Esophagus mucosa (tissue), 1 donor: ENCODE results near the gene ALPK1. TPM values are rescaled to one million over a fixed set of nuclear protein-coding genes. Genes with fewer than 3 reads are reported as not detected.
"Not testable (repeated sequence)": the region's sequence is repeated elsewhere in the genome, so short reads cannot be mapped to it uniquely, and the experiment has no call there.

ENCODE experiments used
- ATAC-seq: fragments of 200-7000 bp; cut with Tn5 transposase; one replicate; pipeline ENCODE4 v1.9.1; 2020
- total RNA-seq: library from RNA; stranded (reverse); gene quantifications from one replicate; pipeline ENCODE4 v1.2.4, GENCODE V29; 2023
- donor health status: DM: yes; HTN: yes; CAD: no.

ALPK1 gene
- total RNA-seq, 1 donor from 2014 or later: 14.5 TPM

DNA sequence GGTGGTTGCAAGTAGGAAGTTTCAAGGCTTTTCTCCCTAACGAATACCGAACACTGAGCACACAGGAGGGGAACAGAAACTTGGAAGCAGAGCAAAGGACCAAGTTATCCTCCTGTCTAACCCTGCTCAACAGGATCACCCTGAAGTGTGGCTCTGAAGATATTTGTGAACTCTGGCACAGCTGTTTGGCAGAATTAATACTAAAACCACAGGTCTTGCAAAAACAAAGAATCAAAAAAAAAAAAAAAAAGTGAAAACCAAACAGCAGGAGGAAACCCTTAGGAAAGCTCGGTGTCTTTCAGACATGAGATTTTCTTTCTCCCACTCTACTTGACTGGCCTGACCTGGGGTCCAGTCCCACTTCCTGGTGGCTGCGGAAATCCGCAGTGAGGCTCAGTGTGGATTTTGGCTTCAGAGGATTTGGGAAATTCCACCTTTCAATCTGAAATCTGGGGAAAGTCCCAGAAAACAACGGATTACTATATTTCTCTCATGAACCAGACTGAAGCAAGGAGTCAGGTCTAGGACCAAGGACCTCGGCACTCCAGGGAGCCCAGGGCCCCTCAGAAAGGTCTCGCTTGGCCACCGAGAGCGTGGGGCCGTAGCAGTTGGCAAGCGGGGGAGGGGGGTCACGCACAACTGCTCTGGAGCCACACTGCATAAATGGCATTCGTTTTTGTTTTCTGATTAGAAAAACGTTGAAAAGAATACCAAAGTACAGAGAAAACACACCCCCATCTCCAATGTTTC lies 12.3 kb upstream of the ALPK1 start:
- peak; percentile 68 for ATAC-seq

DNA sequence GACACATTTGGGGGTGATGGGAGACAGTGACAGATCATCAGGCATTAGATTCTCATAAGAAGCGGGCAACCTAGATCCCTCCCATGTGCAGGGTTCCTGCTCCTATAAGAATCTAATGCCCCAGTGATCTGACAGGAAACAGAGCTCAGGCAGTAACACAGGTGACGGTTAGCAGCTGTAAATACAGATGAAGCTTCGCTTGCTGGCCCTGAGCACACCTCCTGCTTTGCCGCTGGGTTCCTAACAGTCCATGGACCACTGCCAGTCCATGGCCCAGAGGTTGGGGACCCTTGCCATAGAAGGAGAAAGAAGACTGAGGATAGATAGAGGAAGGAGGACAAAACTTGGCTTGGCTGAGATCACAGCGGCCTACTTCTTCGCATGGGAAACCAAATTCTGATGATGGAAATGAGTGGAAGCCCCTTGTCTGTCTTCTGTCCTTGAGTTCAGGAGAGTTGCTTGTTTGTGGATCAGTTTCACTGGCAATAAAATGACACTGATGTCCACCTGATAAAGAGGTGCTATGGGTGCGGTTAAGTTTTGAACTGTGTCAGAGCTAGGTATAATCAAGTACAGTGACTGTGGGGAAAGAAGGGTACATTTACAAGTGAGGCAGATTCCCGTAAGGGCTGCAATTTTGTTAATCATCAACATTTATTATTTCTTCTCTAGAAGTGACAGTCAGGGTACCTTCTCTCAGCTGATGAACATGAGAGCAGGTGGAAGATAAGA lies 9.7 kb upstream of the ALPK1 start:
- ATAC-seq: no peak

DNA sequence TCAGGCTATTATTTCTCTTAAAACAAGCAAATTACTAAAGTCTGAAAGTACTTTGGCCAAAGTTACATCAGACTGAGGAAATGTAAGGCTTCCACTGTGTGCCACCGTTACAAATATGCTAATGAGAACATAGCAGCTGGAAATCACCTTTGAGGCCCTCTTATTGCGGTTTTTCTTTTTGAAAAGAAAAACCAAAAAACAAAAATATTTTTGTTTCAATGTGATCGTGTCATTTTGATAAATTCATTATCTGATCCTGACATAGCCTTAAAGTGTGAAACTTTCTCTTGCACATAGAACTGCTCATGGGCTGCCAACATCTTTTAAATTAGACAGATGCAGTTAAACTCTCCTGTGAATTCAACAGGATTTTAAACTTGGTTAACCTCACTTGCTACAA lies 8.7 kb upstream of the ALPK1 start:
- ATAC-seq: no peak

DNA sequence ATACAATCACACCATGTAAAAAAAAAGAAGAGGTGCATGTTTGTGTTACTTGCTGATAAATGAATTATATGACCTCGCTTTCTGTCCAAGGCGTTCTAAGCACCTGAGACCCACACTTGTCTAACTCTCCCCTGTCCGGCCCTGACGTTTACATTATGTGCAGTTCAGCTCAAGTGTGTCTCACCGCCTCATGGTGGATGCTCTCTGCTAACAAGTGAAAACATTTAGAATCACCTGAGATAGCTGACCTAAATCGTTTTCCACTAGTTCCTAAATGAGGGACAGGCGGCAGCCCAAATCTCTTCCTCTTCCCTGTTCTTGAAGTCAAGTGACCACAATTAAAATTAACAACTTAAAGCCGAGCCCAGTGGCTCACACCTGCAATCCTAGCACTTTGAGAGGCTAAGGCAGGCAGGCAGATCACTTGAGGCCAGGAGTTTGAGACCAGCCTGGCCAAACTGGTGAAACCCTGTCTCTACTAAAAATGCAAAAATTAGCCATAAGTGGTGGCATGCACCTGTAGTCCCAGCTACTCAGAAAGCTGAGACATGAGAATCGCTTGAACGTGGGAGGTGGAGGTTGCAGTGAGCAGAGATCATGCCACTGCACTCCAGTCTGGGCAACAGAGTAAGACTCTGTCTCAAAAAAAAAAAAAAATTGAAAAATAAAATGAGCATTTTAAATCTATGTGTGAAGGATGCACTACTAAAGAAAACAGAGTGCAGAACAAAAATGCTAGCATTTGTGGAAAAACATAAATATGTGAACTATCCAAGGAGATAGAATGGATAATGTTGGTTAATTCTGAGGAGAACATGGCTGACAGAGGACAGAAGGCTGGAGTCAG lies 7.5 kb upstream of the ALPK1 start:
- ATAC-seq: no peak

DNA sequence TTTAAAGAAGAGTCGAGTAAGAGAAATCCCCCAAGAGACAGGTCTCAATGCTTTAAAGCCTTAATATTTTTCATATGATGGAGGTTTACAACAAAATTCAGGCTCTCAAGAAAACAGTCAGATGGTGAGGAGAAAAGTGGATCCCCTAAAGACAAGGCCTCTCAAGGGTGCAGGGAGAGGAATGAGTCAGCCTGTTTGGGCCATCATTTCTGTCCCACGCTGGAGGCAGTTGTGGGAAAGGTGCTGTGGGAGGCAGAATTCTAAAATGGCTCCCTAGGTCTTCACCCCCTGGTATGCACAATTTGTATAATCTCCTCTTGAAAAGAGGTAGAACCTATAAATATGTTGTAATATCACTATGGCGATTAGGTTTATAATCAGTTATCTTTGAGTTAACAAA lies 6.8 kb upstream of the ALPK1 start:
- no peak for ATAC-seq

DNA sequence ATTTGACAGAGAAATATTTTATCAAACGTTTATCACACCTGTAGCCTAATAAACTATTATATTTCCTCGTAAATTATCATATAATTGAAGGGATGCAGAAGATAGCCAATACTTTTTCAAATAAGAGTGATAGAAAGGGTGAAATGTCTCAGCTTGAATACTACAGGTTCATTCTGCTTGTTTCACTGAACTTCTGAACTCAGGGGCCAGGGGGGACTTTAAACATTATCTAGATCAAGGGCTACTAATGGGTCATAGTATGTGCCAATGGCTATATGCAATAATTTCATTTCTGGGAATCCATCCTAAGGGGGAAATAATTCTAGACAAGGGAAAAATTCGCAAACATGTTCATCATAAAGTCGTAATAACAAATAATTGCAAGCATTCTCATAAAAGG lies 2.6 kb downstream of the ALPK1 start:
- no peak for ATAC-seq

DNA sequence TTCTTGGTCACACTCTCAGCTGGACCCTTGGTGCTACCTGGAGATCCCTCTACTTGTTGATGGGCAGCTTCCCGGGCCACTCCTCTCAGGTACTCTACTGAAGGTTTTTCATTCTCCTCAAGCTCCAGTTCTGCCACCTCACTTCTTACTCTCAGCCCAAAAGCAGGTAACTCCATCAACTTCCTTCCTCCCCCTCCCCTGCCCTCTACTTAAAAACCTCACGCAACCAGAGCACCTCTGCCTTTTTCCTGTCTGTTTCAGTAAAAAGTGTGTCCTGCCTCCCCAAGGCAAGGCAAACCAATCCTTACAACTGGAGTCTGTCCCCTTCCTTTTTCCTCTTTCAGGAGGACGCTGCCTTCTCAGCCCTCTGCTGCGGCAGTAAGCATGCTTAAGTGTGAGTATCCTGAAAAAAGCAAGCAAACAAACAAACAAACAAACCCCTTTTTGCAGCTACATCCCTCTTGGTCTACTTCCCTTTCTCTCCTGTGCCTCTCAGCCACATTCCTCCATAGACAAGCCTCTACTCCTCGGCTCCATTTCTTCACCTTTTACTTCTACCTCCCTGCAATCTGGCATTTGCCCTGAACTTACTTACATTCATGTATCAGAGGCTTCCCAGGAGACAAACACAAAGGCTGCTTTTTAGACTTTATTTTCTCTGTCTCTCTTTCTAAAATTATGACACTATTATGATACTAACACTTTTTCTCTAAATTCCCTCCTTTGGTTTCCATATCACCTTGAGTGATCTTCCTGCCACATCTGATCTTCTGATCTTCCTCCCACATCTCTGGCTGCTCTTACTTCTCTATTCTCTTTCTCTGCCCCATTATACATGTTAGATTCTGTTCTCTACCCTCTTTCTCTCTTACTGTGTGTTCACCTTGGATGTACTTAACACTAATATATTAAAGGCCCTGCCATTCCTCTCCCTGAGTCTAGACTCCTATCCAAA lies 5.4 kb downstream of the ALPK1 start:
- ATAC-seq: no peak

DNA sequence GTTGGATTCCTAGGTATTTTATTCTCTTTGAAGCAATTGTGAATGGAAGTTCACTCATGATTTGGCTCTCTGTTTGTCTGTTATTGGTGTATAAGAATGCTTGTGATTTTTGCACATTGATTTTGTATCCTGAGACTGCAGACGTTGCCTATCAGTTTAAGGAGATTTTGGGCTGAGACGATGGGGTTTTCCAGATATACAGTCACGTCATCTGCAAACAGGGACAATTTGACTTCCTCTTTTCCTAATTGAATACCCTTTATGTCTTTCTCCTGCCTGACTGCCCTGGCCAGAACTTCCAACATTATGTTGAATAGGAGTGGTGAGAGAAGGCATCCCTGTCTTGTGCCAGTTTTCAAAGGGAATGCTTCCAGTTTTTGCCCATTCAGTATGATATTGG lies 8.3 kb downstream of the ALPK1 start:
- ATAC-seq: not testable (repeated sequence)

DNA sequence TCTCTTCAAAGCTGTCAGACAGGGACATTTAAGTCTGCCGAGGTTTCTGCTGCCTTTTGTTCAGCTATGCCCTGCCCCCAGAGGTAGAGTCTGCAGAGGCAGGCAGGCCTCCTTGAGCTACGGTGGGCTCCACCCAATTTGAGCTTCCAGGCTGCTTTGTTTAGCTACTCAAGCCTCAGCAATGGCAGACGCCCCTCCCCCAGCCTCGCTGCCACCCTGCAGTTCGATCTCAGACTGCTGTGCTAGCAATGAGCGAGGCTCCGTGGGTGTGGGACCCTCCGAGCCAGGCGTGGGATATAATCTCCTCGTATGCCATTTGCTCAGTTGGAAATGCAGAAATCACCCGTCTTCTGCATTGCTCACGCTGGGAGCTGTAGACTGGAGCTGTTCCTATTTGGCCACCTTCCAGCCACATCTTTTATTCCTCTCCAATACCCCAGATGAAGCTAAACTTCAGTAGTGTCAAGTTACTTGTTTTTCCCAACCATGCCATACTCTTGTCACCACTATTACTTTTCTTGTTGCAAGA lies 12.2 kb downstream of the ALPK1 start:
- ATAC-seq: not testable (repeated sequence)

DNA sequence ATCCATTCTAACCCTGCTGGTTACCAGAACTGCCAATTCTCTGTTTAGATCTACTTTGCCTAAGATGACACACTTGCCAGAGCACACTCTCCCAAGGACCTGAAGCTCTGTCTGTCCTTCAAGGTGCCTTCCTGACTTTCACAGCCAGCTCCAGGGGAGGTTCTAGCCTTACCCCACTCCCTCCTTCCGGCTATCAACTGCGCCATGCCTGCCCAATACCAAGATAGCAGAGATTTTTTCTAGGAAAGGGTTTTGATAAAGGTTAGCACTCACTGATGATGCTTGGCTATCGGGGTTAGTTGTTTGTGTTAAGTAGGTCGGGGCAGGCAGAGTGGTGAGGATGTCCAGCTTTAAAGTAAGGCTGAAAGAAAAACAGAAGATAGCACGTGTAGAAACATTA lies 14.3 kb downstream of the ALPK1 start:
- ATAC-seq: no peak

DNA sequence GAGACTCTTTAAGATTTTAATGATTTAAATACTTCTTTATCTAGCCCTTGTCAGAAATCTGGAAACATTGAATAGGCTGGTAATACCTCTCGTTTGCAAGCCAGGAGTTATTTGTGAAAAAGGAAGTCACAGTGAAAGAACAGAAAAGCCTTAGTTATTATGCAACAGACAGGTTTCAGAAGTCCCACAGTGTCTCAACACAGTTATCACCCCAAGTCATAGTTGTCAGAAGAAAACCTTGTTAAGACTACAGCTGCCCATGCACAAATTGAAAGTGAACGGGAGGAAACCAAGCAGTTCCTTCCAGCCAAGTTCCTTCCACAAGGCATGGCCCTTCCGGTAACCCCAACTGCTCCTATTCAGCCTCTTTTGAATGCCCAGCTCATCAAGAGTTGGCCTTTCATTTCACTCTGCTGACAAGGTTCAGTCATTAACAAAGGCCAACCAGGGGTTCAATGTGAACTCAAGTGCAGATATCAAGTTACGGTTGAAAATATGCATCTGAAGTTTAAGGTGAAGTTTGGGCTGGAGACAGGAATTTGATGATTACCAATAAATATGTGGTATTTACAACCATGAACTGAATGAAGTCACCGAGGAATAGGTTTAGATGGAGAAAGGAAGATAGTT lies 15.6 kb downstream of the ALPK1 start:
- no peak for ATAC-seq

DNA sequence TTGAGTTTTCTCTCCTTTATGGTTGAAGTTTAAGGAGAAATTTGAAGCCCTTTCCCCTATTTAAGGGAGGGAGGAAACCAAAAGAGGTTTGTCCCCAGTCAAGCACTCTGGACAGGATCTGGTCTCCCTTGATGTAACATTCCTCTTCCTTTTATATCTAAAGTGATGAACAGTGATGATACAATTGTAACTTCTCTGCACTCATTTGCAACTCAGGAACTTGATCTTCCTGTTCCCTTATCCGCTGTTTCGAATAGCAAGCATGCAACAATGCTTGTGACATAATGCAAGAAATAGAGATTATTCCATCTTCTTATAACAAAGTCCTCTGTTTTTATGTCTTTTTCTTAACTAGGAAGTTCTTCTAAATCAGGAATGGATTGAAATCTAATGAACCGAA lies 18.3 kb downstream of the ALPK1 start:
- no peak for ATAC-seq

DNA sequence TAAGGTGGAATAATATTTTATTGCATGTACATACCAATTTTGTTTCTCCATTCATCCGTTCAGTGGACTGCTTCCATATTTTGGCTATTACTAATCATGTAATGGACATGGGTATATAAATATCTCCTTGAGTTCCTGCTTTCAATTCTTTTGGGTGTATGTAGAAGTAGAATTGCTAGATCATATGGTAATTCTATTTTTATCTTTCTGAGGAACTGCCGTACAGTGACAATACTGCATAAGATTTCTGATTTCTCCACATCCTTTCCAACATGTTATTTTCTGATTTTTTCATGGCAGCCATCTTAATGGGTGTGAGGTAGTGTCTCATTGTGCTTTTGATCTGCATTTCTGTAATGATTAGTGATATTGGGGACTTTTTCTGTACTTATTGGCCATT lies 19.2 kb downstream of the ALPK1 start:
- ATAC-seq: no peak

DNA sequence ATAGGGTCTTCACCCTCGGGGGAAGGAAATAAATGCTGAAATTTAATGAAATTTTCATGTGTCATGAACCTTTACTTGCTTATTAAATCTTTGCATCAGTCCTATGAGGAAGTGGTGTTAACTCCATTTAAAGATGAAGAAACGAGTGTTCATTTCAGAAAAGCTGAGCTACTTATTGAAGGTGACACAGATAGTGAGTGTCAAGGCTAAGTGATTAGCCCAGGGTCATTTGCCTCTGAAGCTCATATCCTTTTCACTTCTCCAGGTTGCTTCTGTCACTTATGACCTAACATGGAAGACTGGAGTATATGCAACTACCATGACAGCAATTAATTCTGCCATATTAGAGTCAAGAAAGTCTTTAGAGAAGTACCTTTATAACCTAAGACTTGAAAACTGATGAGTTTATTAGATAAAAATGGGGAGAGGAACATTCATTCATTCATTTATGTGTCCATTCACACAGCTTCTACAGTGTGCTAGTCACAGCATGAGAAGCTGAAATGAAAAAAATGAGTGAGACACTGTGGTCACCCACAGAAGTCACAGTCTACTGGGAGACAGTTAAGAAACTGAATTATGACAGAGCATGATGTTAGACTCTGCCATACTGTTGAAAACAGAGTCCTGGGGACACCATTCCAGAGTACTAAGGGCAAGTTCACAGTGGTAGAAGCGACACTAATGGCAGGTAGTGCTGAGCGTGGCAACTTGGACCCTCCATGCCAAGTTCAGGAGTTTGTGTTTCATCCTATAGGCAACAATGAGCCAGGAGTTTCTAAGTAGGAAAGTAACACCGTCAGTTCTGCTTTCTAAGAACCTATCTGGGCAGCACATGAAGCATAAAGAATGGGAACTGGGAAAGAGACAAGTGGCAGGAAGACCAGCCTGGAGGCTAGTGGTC lies 21.3 kb downstream of the ALPK1 start:
- no peak for ATAC-seq

DNA sequence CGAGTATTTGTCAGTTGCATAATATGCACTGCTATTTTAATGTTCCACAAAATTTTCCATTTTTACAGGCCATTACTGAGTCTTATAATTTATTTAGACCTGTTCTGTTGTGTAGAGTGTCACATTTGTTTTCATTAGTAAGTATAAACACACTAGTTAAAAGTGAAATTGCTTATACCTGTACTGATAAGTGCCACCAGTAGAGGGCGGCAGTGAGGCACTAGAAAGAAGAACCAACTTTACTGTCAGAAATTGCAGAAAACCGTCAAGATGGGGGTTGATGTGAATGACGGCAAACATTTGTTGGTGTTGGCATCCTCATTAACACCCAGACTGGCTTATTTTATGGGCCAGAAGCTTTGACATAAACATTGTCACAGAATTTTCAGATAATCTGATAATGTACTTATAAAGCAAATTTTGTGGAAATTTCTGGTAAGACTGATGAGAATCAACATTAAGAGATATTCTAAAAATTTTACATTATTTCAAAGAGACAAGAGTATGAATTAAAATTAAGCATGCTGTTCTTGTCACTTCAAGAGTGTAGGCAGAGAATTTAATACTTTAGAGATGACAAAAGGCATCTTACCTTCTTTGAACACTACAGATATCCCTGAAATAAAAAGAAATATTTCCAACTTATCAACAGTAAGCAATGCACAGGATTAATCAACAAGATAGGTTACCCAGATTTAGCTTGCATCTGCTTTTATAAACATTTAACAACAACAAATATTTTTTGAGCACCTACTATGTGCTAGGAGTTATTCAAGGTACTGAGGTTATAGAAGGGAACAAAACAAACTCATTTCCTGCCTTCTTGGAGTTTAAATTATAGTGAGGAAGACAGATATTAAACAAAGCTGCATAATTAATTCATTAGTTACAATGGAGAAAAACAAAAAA lies 24.9 kb downstream of the ALPK1 start:
- peak; percentile 57 for ATAC-seq

DNA sequence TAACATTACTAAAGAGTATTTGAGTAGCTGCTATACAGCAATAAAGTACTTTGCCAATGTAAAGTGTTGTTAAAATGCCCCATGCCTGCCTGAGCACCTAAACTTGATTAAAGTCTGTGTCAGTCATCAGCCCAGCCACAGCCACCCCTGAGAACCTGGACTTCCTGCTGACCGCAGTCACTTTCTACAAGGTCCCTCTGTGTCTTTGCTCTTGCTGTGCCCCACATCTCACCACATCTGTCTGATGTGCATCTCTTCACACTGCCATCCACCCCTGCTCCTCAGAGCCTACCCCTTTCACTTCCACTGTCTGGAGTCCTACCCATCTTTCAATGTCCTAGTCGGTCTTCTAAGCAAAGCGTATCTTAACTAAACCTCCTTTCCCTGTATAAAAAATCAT lies 25.7 kb downstream of the ALPK1 start:
- ATAC-seq: no peak

DNA sequence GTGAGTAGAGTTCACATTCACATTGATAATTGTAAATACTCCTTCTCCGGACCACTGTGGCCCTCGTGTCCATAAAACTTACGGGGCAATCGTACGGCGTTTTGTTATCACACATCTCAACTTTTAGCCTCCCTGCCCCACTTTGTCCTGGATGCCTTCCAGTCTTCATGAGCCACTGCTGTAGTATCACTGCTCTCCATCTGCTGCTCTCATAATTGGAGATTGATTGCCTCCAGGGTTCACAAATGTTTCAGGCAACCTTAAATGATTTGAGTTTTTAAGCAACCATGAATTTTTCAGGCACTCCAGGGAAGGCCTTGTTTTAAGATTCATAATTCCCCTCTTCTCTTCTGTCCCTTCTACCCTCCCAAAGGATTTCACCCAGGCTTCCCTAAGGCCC lies 28.4 kb downstream of the ALPK1 start:
- no peak for ATAC-seq

DNA sequence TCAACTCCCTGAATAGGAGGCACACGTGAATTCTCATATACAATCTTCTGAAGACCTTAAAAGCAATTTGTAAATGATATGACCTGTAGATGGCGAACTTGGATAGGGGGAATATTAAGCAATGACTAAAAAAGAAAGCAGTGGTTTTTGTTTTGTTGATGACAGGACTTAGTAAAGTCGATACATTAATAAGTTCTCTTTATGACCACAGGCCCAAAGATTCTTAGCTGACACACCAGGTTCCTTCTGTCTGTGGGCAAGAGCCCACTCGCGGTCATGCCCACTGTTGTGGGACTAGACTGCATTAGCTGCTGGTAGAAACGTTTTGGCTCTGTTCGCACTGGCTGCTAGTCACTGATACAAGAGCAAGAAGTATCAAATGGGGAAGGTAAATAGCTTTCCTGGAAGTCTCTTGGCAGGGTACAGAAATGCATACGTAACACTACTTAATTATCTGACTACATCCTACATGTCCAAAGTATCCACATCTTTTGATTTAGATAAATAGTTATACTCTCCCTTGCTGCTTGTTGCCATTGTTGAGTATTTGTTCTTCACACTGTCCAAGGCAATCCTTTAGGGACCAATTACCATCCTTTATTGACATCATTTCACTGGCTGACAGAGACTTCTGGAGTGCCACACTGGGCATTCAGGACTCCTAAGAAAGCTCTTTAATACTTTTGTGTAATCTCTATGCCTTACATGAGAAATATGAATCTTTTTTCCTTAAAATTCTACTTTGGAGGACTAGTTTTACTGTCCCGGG lies 31.0 kb downstream of the ALPK1 start:
- peak; percentile 56 for ATAC-seq
